Fibroblast of the aortic adventitia (primary cell): ENCODE measurements around the gene FBXL13. TPM values are rescaled to one million over a fixed set of nuclear protein-coding genes. Genes with fewer than 3 reads are reported as not detected.
"Not testable (repeated sequence)": the region's sequence is repeated elsewhere in the genome, so short reads cannot be mapped to it uniquely, and the experiment has no call there.

Experiments used
- DNase-seq: peaks from one replicate; pipeline ENCODE4 v3.0.0-alpha.2; 2010; ENCODE audit warnings: low read depth
- H3K4me3 ChIP-seq: 2 replicates; pipeline ENCODE4 v1.5.1; 2011; ENCODE audit warnings: low read depth, mild to moderate bottlenecking, control low read depth, low read length, moderate library complexity
- total RNA-seq: library from RNA; depleted of rRNA; stranded (reverse); fragments of >200 nt; gene quantifications from 2 replicates; pipeline ENCODE4 v1.2.3, GENCODE V29; 2012; ENCODE audit warnings: low replicate concordance
- TF ChIP-seq, protein P1 (sequence below): IDR thresholded peaks from 2 replicates; pipeline ENCODE4 v1.5.1; 2011; ENCODE audit warnings: mild to moderate bottlenecking, low read length, control low read depth, inconsistent platforms; ENCODE audit not compliant: insufficient read depth

Gene FBXL13
- total RNA-seq, 1 donor = 3.4 TPM

DNA sequence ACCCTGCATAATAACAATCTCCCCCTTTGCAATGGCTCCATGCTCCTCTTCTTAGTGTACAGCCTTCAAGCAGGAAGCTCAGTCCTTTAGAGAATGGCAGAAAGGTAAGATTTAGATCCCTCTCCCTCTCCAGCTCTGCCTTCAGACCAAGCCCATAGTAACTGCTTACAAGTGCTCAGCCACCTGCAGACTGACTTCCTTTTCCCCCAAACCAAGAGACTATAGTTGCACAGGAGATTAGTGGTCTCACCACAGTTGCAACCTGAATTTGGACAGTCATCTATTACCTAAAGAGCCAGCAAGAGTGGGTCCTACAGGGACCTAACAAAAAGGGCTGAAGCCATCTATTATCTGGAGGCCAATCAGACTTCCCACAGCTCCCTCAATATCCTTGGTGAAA, 16.5 kb downstream of the FBXL13 start:
- TF ChIP-seq, protein P1, sequence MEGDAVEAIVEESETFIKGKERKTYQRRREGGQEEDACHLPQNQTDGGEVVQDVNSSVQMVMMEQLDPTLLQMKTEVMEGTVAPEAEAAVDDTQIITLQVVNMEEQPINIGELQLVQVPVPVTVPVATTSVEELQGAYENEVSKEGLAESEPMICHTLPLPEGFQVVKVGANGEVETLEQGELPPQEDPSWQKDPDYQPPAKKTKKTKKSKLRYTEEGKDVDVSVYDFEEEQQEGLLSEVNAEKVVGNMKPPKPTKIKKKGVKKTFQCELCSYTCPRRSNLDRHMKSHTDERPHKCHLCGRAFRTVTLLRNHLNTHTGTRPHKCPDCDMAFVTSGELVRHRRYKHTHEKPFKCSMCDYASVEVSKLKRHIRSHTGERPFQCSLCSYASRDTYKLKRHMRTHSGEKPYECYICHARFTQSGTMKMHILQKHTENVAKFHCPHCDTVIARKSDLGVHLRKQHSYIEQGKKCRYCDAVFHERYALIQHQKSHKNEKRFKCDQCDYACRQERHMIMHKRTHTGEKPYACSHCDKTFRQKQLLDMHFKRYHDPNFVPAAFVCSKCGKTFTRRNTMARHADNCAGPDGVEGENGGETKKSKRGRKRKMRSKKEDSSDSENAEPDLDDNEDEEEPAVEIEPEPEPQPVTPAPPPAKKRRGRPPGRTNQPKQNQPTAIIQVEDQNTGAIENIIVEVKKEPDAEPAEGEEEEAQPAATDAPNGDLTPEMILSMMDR = no peak
- no peak overlapping the region for H3K4me3 ChIP-seq
- DNase-seq = no peak

DNA sequence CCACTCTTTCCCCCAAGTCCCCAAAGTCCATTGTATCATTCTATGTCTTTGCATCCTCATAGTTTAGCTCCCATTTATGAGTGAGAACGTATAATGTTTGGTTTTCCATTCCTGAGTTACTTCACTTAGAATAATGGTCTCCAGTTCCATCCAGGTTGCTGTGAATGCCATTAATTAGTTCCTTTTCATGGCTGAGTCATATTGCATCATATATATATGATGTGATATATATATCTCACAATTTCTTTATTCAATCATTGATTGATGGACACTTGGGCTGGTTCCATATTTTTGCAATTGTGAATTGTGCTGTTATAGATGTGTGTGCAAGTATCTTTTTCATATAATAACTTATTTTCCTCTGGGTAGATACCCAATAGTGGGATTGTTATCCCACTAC, 18.6 kb downstream of the FBXL13 start:
- DNase-seq, H3K4me3 ChIP-seq: not testable (repeated sequence)

DNA sequence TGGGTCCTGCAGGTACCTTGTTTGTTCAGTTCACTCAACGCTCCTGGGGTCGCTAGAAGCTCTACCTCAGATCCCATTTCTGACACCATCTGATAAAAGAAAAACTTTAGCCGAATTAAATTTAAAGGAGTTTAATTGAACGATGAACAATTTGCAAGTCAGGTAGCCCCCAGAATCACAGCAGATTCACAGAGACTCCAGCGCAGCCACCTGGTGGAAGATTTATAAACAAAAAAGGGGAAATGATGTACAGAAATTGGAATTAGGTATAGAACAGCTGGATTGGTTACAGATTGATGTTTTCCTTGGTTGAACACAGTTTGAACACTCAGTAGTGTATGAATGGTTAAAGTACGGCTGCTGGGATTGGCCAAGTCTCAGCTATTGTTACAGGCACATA, 23.1 kb downstream of the FBXL13 start:
- no peak for DNase-seq
- TF ChIP-seq, protein P1 = no peak
- no peak overlapping the region for H3K4me3 ChIP-seq

DNA sequence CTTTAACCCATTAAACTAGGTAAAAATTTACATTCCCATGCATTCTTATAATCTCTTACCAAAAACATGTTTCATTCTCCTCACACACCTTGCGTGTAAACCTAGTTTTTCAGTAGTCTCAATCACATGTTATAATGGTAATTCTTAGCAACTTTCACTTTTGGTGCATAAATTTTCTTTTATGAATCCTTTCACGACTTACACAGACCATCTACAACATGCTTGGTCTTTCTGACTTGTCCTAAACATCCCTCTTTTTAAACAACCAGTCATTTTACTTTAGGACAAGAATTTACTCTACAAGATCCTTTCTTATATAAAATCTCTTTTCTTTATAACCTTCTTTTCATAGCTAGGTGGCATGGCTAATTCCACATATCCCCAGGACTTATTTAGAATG, 25.8 kb downstream of the FBXL13 start:
- no peak overlapping the region for H3K4me3 ChIP-seq
- DNase-seq = no peak
- TF ChIP-seq, protein P1 = no peak

DNA sequence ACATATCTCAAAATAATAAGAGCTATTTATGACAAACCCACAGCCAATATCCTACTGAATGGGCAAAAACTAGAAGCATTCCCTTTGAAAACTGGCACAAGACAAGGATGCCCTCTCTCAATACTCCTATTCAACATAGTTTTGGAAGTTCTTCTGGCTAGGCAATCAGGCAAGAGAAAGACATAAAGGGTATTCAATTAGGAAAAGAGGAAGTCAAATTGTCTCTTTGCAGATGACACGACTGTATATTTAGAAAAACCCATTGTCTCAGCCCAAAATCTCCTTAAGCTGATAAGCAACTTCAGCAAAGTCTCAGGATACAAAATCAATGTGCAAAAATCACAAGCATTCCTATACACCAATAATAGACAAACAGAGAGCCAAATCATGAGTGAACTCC, 32.8 kb downstream of the FBXL13 start:
- H3K4me3 ChIP-seq, DNase-seq: not testable (repeated sequence)

DNA sequence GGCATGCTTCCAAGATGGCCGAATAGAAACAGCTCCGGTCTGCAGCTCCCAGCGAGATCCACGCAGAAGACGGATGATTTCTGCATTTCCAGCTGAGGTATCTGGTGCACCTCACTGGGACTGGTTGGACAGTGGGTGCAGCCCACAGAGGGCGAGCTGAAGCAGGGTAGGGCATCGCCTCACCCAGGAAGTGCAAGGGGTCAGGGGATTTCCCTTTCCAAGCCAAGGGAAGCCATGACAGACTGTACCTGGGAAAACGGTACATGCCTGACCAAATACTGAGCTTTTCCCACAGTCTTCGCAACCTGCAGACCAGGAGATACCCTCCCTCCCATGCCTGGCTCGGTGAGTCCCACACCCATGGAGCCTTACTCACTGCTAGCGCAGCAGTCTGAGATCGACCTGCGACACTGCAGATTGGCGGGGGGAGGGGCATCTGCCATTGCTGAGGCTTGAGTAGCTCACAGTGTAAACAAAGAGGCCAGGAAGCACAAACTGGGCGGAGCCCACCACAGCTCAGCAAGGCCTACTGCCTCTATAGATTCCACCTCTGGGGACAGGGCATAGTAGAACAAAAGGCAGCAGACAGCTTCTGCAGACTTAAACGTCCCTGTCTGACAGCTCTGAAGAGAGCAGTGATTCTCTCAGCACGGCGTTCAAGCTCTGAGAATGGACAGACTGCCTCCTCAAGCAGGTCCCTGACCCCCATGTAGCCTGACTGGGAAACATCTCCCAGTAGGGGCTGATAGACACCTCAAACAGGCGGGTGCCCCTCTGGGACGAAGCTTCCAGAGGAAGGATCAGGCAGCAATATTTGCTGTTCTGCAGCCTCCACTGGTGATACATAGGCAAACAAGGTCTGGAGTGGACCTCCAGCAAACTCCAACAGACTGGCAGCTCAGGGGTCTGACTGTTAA, 36.5 kb downstream of the FBXL13 start:
- H3K4me3 ChIP-seq, DNase-seq: not testable (repeated sequence)

DNA sequence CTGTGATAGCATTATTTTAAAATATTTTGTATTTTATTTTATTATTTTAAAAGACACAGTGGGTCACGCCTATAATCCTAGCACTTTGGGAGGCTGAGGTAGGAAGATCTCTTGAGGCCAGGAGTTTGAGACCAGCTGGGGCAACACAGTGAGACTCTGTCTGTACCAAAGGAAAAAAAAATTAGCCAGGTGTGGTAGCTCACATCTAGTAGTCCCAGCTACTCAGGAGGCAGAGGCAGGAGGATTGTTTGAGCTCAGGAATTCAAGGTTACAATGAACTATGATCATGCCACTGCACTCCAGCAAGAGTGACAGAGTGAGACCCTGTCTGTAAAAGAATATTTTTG, 37.1 kb downstream of the FBXL13 start:
- TF ChIP-seq, protein P1 = no peak
- no peak for DNase-seq
- no peak overlapping the region for H3K4me3 ChIP-seq

DNA sequence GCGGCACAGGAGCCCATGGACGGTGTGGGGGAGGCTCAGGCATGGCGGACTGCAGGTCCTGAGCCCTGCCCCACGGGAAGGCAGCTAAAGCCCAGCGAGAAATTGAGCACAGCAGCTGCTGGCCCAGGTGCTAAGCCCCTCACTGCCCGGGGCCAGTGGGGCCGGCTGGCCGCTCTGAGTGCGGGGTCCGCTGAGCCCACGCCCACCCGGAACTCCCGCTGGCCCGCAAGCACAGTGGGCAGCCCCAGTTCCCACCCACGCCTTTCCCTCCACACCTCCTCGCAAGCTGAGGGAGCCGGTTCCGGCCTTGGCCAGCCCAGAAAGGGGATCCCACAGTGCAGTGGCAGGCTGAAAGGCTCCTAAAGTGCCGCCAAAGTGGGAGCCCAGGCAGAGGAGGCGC, 40.3 kb downstream of the FBXL13 start:
- DNase-seq = not testable (repeated sequence)

DNA sequence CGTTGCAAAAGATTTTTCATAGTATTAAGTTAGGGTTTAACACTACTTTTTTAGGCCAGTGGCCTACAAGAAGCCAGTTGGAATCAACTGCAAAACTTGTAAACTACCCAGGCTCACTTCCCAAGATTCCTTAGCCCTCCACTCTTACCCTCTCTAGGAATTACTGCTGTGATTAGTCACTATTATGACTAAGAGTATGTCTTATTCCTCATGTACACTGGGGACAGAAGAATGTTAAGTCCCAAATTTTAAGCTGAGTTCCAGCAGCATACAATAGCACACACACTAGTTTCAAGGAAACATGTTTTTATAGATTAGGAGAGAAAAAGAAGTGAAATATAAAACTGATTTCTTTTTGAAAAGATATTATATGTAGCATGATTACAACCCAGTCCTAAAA, 42.8 kb downstream of the FBXL13 start:
- no peak overlapping the region for H3K4me3 ChIP-seq
- TF ChIP-seq, protein P1 = no peak
- DNase-seq = peak; percentile 9

More for the DNA sequence above, 40.3 kb downstream of the FBXL13 start:
- H3K4me3 ChIP-seq = not testable (repeated sequence)
